ENCODE data around the gene NUCKS1. TPM values are rescaled to one million over a fixed set of nuclear protein-coding genes. Genes with fewer than 3 reads are reported as not detected.
A peak's percentile ranks its signal among the peaks of the same experiment; 100 is the strongest.

NUCKS1 gene
- total and polyA plus RNA-seq, 2 of the 13 experiments (the other 11 are each of a cell fraction or from before 2014, with no cell fraction given) = 35.5 to 117 TPM

DNA sequence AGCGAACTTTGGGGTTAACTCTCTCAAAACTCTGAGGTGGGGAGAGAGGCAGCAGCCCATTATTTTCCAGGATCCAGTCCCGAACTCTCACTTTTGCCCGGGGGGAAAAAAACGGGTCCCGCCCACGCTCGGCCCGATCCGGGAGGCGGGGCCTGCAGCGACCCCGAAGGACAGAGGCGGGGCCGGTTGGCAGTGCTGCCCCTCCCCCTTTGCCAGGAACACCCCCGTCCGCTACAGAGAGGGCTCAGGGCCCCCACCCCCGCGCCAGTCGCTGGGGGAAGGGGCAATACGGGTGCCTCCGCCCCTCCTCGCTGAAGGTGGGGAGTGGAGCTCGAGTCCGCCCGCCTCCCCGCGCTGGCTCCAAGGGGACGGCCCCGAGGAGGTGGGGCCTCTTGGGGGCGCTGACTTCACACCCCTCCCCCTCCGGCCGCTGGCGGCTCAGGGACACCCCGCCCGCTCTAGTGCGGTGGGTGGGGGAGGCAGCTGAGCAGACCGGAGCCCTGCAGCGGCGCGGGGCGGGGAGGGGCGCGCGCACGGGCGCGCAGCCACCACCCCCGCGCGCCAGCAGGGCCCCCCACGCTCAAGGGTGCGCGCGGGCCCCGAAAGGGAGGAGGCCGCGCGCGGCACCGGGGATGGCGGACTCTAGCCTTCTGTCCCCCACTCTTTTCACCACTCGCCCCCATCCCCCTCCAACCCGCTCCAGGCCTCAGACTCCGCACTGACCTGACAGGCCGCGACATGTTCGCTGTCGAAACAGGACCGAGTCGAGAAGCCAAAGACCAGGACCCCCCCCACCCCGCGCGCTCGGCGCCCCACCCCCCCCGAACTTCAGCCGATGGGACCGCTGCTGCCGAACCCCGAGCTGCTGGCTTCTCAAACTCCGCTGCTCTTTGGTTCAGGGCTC is 496 bp downstream of the NUCKS1 start (continued):
- no peak for TF ChIP-seq ZNF121 (CRISPR knock-in tag; IDR thresholded peaks at IDR 0.05)
- TF ChIP-seq TARDBP (CRISPR knock-in tag; IDR thresholded peaks at IDR 0.05) = peak; percentile 90
- no peak for TF ChIP-seq SRY (CRISPR knock-in tag; IDR thresholded peaks at IDR 0.05)
- TF ChIP-seq ZNF605 (CRISPR knock-in tag; IDR thresholded peaks at IDR 0.05) = no peak
- TF ChIP-seq GATA4 (IDR thresholded peaks at IDR 0.05; ENCODE audit: borderline replicate concordance, low read depth) = no peak
- peak; percentile 73 for TF ChIP-seq ZNF331 (CRISPR knock-in tag; IDR thresholded peaks at IDR 0.05)
- no peak for TF ChIP-seq PHB2 (IDR thresholded peaks at IDR 0.05; ENCODE audit: partially characterized antibody)
- TF ChIP-seq NFKBIZ (CRISPR knock-in tag; IDR thresholded peaks at IDR 0.05) = peak; percentile 39; the same call in 1 of the 2 replicates
- peak; percentile 33; the same call in 1 of the 2 replicates for TF ChIP-seq MED13 (CRISPR knock-in tag; IDR thresholded peaks at IDR 0.05)
- no peak for TF ChIP-seq RELA (CRISPR knock-in tag; IDR thresholded peaks at IDR 0.05)
- TF ChIP-seq DDIT3 (CRISPR knock-in tag; IDR thresholded peaks at IDR 0.05) = no peak
- TF ChIP-seq, protein P1, sequence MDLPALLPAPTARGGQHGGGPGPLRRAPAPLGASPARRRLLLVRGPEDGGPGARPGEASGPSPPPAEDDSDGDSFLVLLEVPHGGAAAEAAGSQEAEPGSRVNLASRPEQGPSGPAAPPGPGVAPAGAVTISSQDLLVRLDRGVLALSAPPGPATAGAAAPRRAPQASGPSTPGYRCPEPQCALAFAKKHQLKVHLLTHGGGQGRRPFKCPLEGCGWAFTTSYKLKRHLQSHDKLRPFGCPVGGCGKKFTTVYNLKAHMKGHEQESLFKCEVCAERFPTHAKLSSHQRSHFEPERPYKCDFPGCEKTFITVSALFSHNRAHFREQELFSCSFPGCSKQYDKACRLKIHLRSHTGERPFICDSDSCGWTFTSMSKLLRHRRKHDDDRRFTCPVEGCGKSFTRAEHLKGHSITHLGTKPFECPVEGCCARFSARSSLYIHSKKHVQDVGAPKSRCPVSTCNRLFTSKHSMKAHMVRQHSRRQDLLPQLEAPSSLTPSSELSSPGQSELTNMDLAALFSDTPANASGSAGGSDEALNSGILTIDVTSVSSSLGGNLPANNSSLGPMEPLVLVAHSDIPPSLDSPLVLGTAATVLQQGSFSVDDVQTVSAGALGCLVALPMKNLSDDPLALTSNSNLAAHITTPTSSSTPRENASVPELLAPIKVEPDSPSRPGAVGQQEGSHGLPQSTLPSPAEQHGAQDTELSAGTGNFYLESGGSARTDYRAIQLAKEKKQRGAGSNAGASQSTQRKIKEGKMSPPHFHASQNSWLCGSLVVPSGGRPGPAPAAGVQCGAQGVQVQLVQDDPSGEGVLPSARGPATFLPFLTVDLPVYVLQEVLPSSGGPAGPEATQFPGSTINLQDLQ (CRISPR knock-in tag; IDR thresholded peaks at IDR 0.05) = no peak
- TF ChIP-seq, protein P2, sequence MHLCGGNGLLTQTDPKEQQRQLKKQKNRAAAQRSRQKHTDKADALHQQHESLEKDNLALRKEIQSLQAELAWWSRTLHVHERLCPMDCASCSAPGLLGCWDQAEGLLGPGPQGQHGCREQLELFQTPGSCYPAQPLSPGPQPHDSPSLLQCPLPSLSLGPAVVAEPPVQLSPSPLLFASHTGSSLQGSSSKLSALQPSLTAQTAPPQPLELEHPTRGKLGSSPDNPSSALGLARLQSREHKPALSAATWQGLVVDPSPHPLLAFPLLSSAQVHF (CRISPR knock-in tag; IDR thresholded peaks at IDR 0.05) = no peak
- TF ChIP-seq MLX (CRISPR knock-in tag; IDR thresholded peaks at IDR 0.05) = no peak
- no peak for TF ChIP-seq ZBTB39 (CRISPR knock-in tag; IDR thresholded peaks at IDR 0.05)
- 0 out of 2 replicates have a peak, but pooled peaks have one; percentile 25 for TF ChIP-seq IRX3 (CRISPR knock-in tag; IDR thresholded peaks at IDR 0.05; ENCODE audit: borderline replicate concordance, low read depth)
- no peak for TF ChIP-seq ZNF512 (CRISPR knock-in tag; IDR thresholded peaks at IDR 0.05)
- TF ChIP-seq FLYWCH1 (CRISPR knock-in tag; IDR thresholded peaks at IDR 0.05) = no peak
- TF ChIP-seq NFE2 (CRISPR knock-in tag; IDR thresholded peaks at IDR 0.05) = no peak
- TF ChIP-seq ZNF430 (CRISPR knock-in tag; IDR thresholded peaks at IDR 0.05) = peak; percentile 75; the same call in 1 of the 2 replicates
- no peak for TF ChIP-seq KDM6A (CRISPR knock-in tag; IDR thresholded peaks at IDR 0.05; ENCODE audit: low read depth)
- TF ChIP-seq ZNF292 (CRISPR knock-in tag; IDR thresholded peaks at IDR 0.05; ENCODE audit: borderline replicate concordance, low read depth) = 0 out of 2 replicates have a peak, but pooled peaks have one; percentile 48

Measured in HepG2 (cell line).